ENCODE results near the gene KRTAP10-10.

Gene KRTAP10-10

DNA sequence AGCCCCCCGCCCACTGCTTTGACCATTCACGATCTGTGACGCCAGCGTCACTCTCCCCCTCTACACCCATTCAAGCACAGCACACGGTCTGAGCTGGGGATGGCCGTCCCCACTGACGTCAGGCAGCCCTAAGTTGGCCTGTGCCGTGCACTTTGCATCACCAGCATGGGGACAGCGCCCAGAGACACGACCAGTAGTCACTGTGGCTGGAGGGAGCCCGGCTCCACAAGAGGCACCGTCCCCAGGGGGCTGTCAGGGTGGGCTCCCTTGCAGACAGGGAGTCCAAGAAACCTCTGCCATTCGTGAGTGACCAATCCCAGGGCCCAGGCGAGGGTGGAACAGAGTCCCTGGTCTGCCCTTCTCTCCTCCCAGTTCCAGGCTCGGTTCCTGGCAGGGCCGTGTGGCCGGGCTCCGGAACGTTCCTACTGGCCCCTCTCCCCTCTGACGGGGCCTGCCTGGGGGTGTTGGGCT is 23.0 kb upstream of the KRTAP10-10 start:
- H3K4me2 ChIP-seq: peak overlapping the region; percentile 71; the same call in 1 of the 2 replicates
- H3K36me3 ChIP-seq: no peaks in the 10 kb centered on the region
- H3K4me3 ChIP-seq: no peak overlapping the region

DNA sequence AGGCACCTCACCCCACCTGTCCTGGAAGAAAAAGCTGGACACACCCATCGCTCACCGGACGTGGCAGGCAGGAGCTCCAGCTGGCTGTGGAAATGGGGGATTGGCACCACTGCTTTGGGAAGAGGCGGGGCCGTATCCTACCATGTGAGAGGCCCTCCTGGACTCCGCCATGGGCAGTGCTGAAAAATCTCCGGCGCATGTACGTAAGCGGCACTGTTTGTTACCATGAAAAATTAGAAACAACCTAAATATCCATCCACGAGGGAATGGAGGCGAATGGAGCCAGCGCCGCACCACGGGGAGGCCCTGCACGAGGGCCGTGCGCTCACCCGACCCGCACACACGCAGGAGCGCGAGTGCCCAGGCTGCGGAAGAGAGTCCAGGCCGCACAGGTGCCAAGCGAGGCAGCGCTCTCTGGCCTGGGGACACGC is 22.2 kb upstream of the KRTAP10-10 start:
- no peak overlapping the region for H3K9ac ChIP-seq
- no peak for TF ChIP-seq Cebpa-rat (IDR thresholded peaks at IDR 0.05)
- H3K27ac ChIP-seq: no peak overlapping the region
- no peaks in the 10 kb centered on the region for H4K20me1 ChIP-seq
- no peak overlapping the region for H3K4me3 ChIP-seq
- peak overlapping the region; percentile 71 for H3K4me2 ChIP-seq
- H3K9me3 ChIP-seq: peaks cover 28% of the 10 kb centered on the region
- H3K27me3 ChIP-seq: no peaks in the 10 kb centered on the region
- no peaks in the 10 kb centered on the region for H3K36me3 ChIP-seq
- H3K4me1 ChIP-seq: peaks cover 44% of the 10 kb centered on the region

More for the DNA sequence above, 23.0 kb upstream of the KRTAP10-10 start:
- no peak overlapping the region for H3K27ac ChIP-seq
- H4K20me1 ChIP-seq: no peaks in the 10 kb centered on the region
- TF ChIP-seq Cebpa-rat (IDR thresholded peaks at IDR 0.05): no peak
- H3K9ac ChIP-seq: no peak overlapping the region
- H3K27me3 ChIP-seq: no peaks in the 10 kb centered on the region
- peaks cover 31% of the 10 kb centered on the region for H3K9me3 ChIP-seq
- H3K4me1 ChIP-seq: peaks cover 42% of the 10 kb centered on the region

DNA sequence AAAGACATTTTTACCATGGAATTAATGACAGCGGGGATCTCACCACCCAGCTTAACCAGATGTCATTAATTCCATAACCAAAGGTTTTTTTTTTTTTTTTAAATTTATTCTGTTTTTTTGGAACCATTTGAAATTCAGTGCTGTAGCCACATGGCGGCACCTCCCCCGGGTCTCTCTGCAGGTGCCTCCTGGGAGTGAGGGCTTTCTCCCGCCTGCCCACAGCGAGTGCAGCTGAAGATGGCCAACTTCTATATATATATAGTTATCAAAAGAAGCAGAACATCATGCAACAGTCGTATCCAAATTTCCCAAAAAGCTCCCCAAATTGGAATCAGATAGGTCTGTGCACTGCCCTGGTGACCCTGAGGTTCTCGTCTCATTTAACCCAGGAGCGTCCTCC is 21.7 kb upstream of the KRTAP10-10 start:
- H3K9me3 ChIP-seq: peaks cover 26% of the 10 kb centered on the region
- TF ChIP-seq Cebpa-rat (IDR thresholded peaks at IDR 0.05): no peak
- H3K4me3 ChIP-seq: no peak overlapping the region
- no peaks in the 10 kb centered on the region for H3K27me3 ChIP-seq
- H3K9ac ChIP-seq: no peak overlapping the region
- H3K36me3 ChIP-seq: no peaks in the 10 kb centered on the region
- H3K4me2 ChIP-seq: peak overlapping the region; percentile 71
- no peak overlapping the region for H3K27ac ChIP-seq
- no peaks in the 10 kb centered on the region for H4K20me1 ChIP-seq
- peaks cover 44% of the 10 kb centered on the region for H3K4me1 ChIP-seq

DNA sequence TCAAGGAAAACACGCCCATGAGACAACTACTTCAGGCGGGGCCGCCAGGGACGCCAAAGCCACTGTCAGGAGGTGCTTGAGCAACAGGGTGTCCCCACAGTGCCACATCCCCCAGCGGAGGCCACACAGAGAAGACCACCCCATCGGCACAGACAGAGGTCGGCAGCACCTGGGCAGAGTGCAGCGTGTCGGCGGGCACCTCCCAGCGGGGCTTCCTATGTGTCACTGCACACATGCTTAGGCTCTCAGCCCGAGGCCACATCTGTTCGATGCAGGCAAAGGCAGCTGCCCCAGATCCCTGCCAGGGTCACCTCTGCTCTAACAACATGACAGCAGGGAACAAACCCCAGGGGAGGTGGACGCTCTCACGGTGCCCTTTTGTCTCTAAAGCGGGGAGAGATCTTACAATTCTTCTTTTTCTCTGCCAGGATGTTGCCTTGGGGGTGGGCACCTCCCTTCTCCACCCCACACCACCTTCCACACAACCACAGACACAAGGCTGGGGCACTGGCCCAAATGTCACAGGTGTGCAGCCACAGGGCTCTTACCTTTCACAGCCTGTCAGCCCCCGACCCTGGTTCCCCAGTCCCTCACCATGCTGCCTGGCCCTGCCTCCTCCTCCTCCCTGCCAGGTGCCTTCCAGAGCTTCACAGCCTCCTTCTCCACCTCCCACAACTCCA is 21.1 kb upstream of the KRTAP10-10 start:
- Histone ChIP-seq H3K9me3 (peaks cover 20% of the 10 kb centered on the region), H3K4me1 (peaks cover 44% of the 10 kb centered on the region), H3K27ac (no peak overlapping the region), H3K4me2 (peak overlapping the region; percentile 71), H3K4me3 (no peak overlapping the region), H3K36me3 (no peaks in the 10 kb centered on the region), H4K20me1 (no peaks in the 10 kb centered on the region), H3K27me3 (no peaks in the 10 kb centered on the region), H3K9ac (0 out of 2 replicates have a peak overlapping the region, but pooled peaks have one; percentile 5)
- no peak for TF ChIP-seq Cebpa-rat (IDR thresholded peaks at IDR 0.05)

DNA sequence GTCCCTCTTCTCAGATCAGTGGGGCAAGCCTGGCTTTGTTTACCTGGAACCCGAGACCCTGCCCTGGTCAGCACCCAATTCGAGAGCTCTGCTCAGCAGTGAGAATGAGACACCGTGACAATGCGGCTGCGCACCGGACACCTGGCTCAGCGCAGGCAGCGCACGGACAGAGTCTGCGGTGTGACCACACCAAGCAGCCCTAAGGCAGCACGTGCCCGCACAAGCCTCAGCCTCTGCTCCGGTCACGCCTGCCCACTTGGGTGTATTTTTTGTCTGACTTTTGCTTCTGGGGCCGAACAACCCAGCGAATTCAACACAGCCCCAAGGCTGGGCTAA is 20.6 kb upstream of the KRTAP10-10 start:
- Histone ChIP-seq H3K9me3 (peaks cover 18% of the 10 kb centered on the region), H3K9ac (0 out of 2 replicates have a peak overlapping the region, but pooled peaks have one; percentile 5), H3K36me3 (no peaks in the 10 kb centered on the region), H4K20me1 (no peaks in the 10 kb centered on the region), H3K4me2 (peak overlapping the region; percentile 71), H3K4me3 (no peak overlapping the region), H3K27me3 (no peaks in the 10 kb centered on the region), H3K27ac (no peak overlapping the region), H3K4me1 (peaks cover 44% of the 10 kb centered on the region)
- no peak for TF ChIP-seq Cebpa-rat (IDR thresholded peaks at IDR 0.05)

DNA sequence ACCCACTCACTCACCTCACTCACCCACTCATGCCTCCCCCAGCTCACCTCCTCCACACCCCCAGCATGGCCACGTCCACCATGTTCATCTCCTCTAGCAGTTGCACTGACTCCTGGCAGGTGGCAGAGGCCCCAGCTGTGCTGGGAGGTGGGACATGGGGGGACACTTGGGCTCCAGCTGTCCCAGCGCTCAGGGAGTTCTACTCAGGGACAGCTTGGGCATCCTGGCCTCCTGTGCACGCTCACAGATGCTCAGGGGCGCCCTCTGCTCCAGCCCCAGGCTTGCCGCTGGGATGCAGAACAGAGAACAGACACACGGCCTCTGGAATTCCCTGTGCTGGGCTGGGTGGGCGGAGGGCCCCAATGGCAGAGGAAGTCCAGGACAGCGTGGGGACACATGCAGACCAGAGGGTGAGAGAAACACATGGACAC is 20.1 kb upstream of the KRTAP10-10 start:
- H3K4me3 ChIP-seq: no peak overlapping the region
- no peaks in the 10 kb centered on the region for H4K20me1 ChIP-seq
- no peak for TF ChIP-seq Cebpa-rat (IDR thresholded peaks at IDR 0.05)
- no peak overlapping the region for H3K9ac ChIP-seq
- peaks cover 13% of the 10 kb centered on the region for H3K9me3 ChIP-seq
- peaks cover 44% of the 10 kb centered on the region for H3K4me1 ChIP-seq
- no peak overlapping the region for H3K27ac ChIP-seq
- no peaks in the 10 kb centered on the region for H3K36me3 ChIP-seq
- H3K4me2 ChIP-seq: no peak overlapping the region
- H3K27me3 ChIP-seq: no peaks in the 10 kb centered on the region

DNA sequence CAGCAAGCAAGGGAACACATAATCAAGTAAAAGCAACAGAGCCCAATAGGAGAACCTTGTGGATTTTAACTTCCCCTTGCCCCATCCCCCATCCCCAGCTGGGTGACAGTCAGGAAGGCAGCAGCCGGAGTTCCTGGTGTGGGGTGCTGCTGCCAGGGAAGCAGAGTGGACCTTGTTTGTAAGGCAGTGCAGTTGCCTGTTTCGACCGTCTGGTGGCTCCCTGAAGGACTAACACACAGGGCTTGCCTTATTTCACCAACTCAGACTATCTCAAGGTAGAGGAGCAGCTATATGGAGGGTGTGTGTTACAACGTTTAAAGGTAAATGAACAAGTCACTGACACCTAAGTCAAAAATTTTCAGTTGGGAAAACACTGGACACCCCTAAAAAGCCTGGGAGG is 18.7 kb upstream of the KRTAP10-10 start:
- no peaks in the 10 kb centered on the region for H4K20me1 ChIP-seq
- peaks cover 44% of the 10 kb centered on the region for H3K4me1 ChIP-seq
- H3K36me3 ChIP-seq: no peaks in the 10 kb centered on the region
- H3K9me3 ChIP-seq: peaks cover 21% of the 10 kb centered on the region
- H3K27ac ChIP-seq: peak overlapping the region; percentile 22; the same call in 1 of the 2 replicates
- H3K4me3 ChIP-seq: no peak overlapping the region
- H3K27me3 ChIP-seq: no peaks in the 10 kb centered on the region
- H3K4me2 ChIP-seq: peak overlapping the region; percentile 59
- H3K9ac ChIP-seq: no peak overlapping the region
- no peak for TF ChIP-seq Cebpa-rat (IDR thresholded peaks at IDR 0.05)

DNA sequence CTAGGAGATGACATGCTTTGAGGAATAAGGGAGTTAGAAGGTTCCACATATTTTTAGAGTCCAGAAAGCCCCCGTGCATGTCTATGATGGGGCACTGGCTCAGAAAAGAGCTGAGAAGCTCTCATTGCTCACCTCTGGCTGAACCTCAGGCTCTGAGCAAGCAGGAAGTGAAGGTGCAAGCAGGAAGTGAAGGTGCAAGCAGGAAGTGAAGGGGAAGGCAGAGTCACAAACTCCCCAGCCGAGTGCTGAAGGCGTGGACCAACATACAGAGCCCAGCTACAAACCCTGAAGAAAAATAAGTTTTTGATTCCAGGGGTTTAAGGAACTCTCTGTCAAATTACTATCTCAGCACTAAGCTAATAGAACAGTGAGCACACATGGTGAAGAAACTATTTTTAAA is 18.2 kb upstream of the KRTAP10-10 start:
- peak overlapping the region; percentile 59 for H3K4me2 ChIP-seq
- H3K4me3 ChIP-seq: no peak overlapping the region
- peaks cover 44% of the 10 kb centered on the region for H3K4me1 ChIP-seq
- no peaks in the 10 kb centered on the region for H3K27me3 ChIP-seq
- peak overlapping the region; percentile 22; the same call in 1 of the 2 replicates for H3K27ac ChIP-seq
- peaks cover 25% of the 10 kb centered on the region for H3K9me3 ChIP-seq
- no peak for TF ChIP-seq Cebpa-rat (IDR thresholded peaks at IDR 0.05)
- no peaks in the 10 kb centered on the region for H3K36me3 ChIP-seq
- no peaks in the 10 kb centered on the region for H4K20me1 ChIP-seq
- H3K9ac ChIP-seq: no peak overlapping the region

DNA sequence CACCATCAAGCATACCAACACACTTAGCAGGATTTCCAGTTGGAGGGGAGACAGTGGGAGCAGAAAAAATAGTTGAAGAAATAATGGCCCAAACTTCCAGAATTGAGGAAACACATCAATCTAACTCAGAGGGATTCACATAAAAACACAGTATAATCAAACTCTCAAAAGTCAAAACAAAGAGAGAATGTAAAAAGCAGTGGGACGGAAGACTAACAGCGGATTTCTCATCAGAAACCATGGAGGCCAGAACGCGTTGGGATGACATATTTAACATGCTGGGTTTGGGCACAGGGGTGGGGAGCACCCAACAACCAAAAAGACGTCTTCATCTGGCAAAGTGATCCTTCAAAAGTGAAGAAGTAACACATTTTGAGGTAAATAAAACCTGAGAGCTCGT is 17.3 kb upstream of the KRTAP10-10 start:
- H3K36me3 ChIP-seq: no peaks in the 10 kb centered on the region
- peaks cover 36% of the 10 kb centered on the region for H3K4me1 ChIP-seq
- peaks cover 35% of the 10 kb centered on the region for H3K9me3 ChIP-seq
- no peak overlapping the region for H3K4me3 ChIP-seq
- no peak overlapping the region for H3K9ac ChIP-seq
- no peaks in the 10 kb centered on the region for H4K20me1 ChIP-seq
- no peak overlapping the region for H3K4me2 ChIP-seq
- no peak overlapping the region for H3K27ac ChIP-seq
- TF ChIP-seq Cebpa-rat (IDR thresholded peaks at IDR 0.05): no peak
- no peaks in the 10 kb centered on the region for H3K27me3 ChIP-seq

DNA sequence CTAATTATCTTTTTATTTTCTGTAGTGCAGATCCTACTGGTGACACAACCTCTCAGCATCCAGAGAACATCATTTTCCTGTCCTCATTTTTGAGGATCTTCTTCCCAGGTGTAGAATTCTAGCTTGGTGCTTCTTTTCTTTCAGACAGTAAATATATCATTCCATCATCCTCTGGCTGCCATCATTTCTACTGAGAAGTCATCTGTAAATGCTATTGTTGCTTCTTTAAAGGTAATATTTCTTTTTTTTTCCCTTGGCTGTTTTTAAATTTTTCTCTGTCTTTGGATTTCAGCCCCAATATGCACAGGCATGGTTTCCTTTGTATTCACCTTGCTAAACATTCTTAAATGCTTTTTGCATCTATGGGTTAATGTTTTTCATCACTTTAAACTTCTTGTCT is 13.6 kb upstream of the KRTAP10-10 start:
- no peak for TF ChIP-seq Cebpa-rat (IDR thresholded peaks at IDR 0.05)
- Histone ChIP-seq H3K4me1 (peaks cover 19% of the 10 kb centered on the region), H3K27ac (no peak overlapping the region), H3K9ac (no peak overlapping the region), H3K36me3 (no peaks in the 10 kb centered on the region), H3K9me3 (peaks cover 43% of the 10 kb centered on the region), H3K27me3 (no peaks in the 10 kb centered on the region), H3K4me2 (no peak overlapping the region), H4K20me1 (no peaks in the 10 kb centered on the region), H3K4me3 (no peak overlapping the region)

Measured in BLaER1 (cell line).